Spleen (tissue), 7 donors: ENCODE measurements around the gene EPB41L4A.

Experiments
- POLR2A ChIP-seq, 3 donors: fragments of 450-650 bp; IDR thresholded peaks; one replicate each; pipeline ENCODE4 v1.5.1; 2017; ENCODE audit warnings: antibody characterized with exemption in 3 of 3, mild to moderate bottlenecking in 1 of 3
- POLR2AphosphoS5 ChIP-seq, 3 donors: sonication (generic); formaldehyde crosslinking; IDR thresholded peaks; one replicate each; pipeline ENCODE4 v1.5.1; 2017; ENCODE audit warnings: antibody characterized with exemption in 3 of 3
- TF ChIP-seq, protein P1 (sequence below), 11 experiments: fragments of 200-600 bp in 7 of 11; fragments of 450-650 bp in 4 of 11; sonication (generic) in 4 of 11; IDR thresholded peaks in 8 of 11; conservative IDR thresholded peaks in 3 of 11; 1 replicate in 7 of 11; 2 replicates in 4 of 11; pipeline versions ENCODE4 v1.4.0 to v1.8.0; 2016 to 2021; ENCODE audit warnings: antibody characterized with exemption in 11 of 11, inconsistent platforms in 4 of 11, mild to moderate bottlenecking in 1 of 11
- donor health status: DM: no; HTN: no; CAD: no; lungs with moderate emphysema.
- donor health status: DM: no; HTN: no; CAD: no.
- donor health status: DM: no; HTN: no; CAD: no.

DNA sequence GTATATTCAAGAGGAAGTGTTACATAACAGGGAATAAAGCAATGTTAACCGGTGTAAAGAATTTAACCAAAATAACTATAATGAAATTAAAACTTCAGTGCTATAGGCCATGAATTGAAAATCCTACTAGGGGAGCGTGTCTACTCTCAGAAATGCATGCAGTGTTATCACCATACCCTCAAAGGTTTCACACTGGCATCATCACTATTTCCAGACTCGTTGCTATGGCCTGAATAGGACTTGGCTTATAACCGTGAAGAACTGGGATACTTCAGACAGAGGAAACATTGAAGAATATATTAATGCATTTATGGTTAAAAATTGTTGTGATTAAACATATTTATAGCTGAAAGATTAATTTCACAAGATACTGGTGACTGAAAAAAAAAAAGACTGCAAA is 154.9 kb downstream of the EPB41L4A start:
- TF ChIP-seq, protein P1, sequence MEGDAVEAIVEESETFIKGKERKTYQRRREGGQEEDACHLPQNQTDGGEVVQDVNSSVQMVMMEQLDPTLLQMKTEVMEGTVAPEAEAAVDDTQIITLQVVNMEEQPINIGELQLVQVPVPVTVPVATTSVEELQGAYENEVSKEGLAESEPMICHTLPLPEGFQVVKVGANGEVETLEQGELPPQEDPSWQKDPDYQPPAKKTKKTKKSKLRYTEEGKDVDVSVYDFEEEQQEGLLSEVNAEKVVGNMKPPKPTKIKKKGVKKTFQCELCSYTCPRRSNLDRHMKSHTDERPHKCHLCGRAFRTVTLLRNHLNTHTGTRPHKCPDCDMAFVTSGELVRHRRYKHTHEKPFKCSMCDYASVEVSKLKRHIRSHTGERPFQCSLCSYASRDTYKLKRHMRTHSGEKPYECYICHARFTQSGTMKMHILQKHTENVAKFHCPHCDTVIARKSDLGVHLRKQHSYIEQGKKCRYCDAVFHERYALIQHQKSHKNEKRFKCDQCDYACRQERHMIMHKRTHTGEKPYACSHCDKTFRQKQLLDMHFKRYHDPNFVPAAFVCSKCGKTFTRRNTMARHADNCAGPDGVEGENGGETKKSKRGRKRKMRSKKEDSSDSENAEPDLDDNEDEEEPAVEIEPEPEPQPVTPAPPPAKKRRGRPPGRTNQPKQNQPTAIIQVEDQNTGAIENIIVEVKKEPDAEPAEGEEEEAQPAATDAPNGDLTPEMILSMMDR (IDR thresholded peaks at IDR 0.05 in 8 of 11, conservative IDR thresholded peaks at IDR 0.05 in 3 of 11): no peak
- no peak for TF ChIP-seq POLR2AphosphoS5 (IDR thresholded peaks at IDR 0.05)
- no peak for TF ChIP-seq POLR2A (IDR thresholded peaks at IDR 0.05)
